ENCODE measurements around the gene RAI1. TPM values are rescaled to one million over a fixed set of nuclear protein-coding genes. Genes with fewer than 3 reads are reported as not detected.

The RAI1 gene
- total and polyA plus RNA-seq, 2 experiments from 2014 or later: 0.87 to 0.89 TPM

DNA sequence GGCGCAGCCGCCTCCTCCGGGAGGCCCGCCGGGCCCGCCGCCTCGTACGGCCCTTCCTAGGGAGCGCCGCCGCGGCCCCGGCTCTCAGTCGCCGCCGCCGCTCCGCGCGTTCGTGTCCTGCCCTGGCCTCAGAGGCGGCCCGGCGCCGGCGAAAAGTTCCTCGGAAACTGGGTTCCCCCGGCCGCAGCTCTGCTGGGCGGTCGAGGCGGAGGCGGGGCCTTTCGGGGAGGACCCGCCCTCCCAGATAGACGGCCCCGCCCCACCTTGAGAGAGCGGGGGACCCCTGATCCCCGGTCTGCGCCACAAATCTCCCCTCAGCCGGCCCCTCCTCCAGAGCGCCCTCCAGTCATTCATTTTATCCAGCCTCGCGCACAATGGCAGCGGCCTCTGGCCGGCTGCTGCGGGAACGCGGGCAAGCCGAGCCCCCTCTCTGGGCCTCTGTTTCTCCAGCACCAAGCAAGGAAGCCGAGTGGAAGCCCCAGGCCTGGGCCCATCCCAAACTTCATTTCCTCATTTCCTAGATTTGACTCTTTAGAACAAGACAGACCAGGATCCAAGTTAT is 155.6 kb downstream of the RAI1 start, which contains the start of gene SREBF1:
Gene SREBF1 (minus strand): TSS at position 169 of the 562 bp plus-strand sequence. CDS start 169 bp downstream, outside the sequence.
- peak; percentile 50 for ATAC-seq
- peak within 1 kb of the TSS; percentile 97 for H3K4me3 ChIP-seq
- Mint-ChIP-seq H3K4me1 (peaks cover 67% of the 10 kb centered on the region), H3K27ac (peak within 1 kb of the TSS; percentile 99), H3K27me3 (ENCODE audit: insufficient read depth, low read depth, poor library complexity) (peaks cover 34% of the 10 kb centered on the region), H3K36me3 (ENCODE audit: low read depth) (peaks cover 30% of the 10 kb centered on the region), H3K9me3 (no peaks in the 10 kb centered on the region), H3K4me3 (peak within 1 kb of the TSS; percentile 80)
- H3K9me2 ChIP-seq (ENCODE audit: insufficient read depth): no peaks in the 10 kb centered on the region
- H3K79me2 ChIP-seq (replicated peaks; ENCODE audit: insufficient read depth): peaks cover 42% of the 10 kb centered on the region
- peaks cover 38% of the 10 kb centered on the region for H4K20me1 ChIP-seq (replicated peaks; ENCODE audit: insufficient read depth)
- peaks cover 26% of the 10 kb centered on the region for H3F3A ChIP-seq (replicated peaks; ENCODE audit: low read depth)
- peak; percentile 95 for DNase-seq (ENCODE audit: low spot score)
- H3K27ac ChIP-seq (ENCODE audit: low read depth): peak within 1 kb of the TSS; percentile 98
- H3K4me1 ChIP-seq (ENCODE audit: insufficient read depth): peaks cover 57% of the 10 kb centered on the region
- peak within 1 kb of the TSS; percentile 93 for H3K4me2 ChIP-seq
- no peak for TF ChIP-seq ZNF114 (CRISPR knock-in tag; IDR thresholded peaks at IDR 0.05)
- no peak for TF ChIP-seq JUNB (IDR thresholded peaks at IDR 0.05; ENCODE audit: unreplicated experiment)
- TF ChIP-seq, protein P1, sequence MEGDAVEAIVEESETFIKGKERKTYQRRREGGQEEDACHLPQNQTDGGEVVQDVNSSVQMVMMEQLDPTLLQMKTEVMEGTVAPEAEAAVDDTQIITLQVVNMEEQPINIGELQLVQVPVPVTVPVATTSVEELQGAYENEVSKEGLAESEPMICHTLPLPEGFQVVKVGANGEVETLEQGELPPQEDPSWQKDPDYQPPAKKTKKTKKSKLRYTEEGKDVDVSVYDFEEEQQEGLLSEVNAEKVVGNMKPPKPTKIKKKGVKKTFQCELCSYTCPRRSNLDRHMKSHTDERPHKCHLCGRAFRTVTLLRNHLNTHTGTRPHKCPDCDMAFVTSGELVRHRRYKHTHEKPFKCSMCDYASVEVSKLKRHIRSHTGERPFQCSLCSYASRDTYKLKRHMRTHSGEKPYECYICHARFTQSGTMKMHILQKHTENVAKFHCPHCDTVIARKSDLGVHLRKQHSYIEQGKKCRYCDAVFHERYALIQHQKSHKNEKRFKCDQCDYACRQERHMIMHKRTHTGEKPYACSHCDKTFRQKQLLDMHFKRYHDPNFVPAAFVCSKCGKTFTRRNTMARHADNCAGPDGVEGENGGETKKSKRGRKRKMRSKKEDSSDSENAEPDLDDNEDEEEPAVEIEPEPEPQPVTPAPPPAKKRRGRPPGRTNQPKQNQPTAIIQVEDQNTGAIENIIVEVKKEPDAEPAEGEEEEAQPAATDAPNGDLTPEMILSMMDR (conservative IDR thresholded peaks at IDR 0.05; ENCODE audit: low read depth in 2 of 2): no peak
- TF ChIP-seq NANOG (IDR thresholded peaks at IDR 0.05; ENCODE audit: borderline replicate concordance): no peak
- peak; percentile 71 for TF ChIP-seq ZNF331 (CRISPR knock-in tag; IDR thresholded peaks at IDR 0.05; ENCODE audit: low read depth)
- H3K36me3 ChIP-seq (ENCODE audit: insufficient read depth): no peaks in the 10 kb centered on the region
- no peaks in the 10 kb centered on the region for H3K27me3 ChIP-seq (ENCODE audit: insufficient read depth)
- H2AFZ ChIP-seq: no peak within 1 kb of the TSS

DNA sequence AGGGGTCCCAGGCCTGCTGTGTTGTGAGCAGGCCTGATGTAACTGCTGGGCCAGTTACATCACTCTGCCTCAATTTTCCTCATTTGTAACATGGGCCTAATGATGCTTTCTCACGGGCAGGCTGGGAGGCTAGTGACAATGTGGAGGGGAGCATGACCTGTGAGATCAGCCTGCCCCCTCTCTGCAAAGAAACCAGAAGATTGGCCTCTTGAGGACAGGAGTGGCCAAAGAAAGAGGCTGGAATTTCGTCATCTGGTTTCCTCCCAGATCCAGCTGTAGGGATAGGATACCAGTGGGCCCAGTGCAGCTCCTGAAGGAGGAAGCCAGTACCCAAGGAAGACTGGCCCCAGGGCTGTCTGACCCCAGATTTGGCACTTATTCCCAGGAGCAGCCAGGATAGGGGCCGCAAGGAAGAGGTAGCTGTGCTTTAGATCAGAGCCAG is 156.1 kb downstream of the RAI1 start:
- H3K36me3 ChIP-seq (ENCODE audit: insufficient read depth): no peaks in the 10 kb centered on the region
- peak overlapping the region; percentile 99 for H3K27ac Mint-ChIP-seq
- peaks cover 25% of the 10 kb centered on the region for H3K36me3 Mint-ChIP-seq (ENCODE audit: low read depth)
- no peak; the same call in 1 of the 3 replicates for ATAC-seq
- H3K79me2 ChIP-seq (replicated peaks; ENCODE audit: insufficient read depth): peaks cover 36% of the 10 kb centered on the region
- peak overlapping the region; percentile 80 for H3K4me3 Mint-ChIP-seq
- H3K4me3 ChIP-seq: peak overlapping the region; percentile 97
- peaks cover 26% of the 10 kb centered on the region for H3F3A ChIP-seq (replicated peaks; ENCODE audit: low read depth)
- H3K9me2 ChIP-seq (ENCODE audit: insufficient read depth): no peaks in the 10 kb centered on the region
- no peaks in the 10 kb centered on the region for H3K27me3 ChIP-seq (ENCODE audit: insufficient read depth)
- H3K27ac ChIP-seq (ENCODE audit: low read depth): peak overlapping the region; percentile 98
- no peak overlapping the region for H2AFZ ChIP-seq
- peak overlapping the region; percentile 93 for H3K4me2 ChIP-seq
- peaks cover 57% of the 10 kb centered on the region for H3K4me1 ChIP-seq (ENCODE audit: insufficient read depth)
- peaks cover 66% of the 10 kb centered on the region for H3K4me1 Mint-ChIP-seq
- H3K27me3 Mint-ChIP-seq (ENCODE audit: insufficient read depth, low read depth, poor library complexity): peaks cover 36% of the 10 kb centered on the region
- no peaks in the 10 kb centered on the region for H3K9me3 Mint-ChIP-seq
- H4K20me1 ChIP-seq (replicated peaks; ENCODE audit: insufficient read depth): peaks cover 33% of the 10 kb centered on the region
- DNase-seq (ENCODE audit: low spot score): peak; percentile 75
- TF ChIP-seq, protein P2, sequence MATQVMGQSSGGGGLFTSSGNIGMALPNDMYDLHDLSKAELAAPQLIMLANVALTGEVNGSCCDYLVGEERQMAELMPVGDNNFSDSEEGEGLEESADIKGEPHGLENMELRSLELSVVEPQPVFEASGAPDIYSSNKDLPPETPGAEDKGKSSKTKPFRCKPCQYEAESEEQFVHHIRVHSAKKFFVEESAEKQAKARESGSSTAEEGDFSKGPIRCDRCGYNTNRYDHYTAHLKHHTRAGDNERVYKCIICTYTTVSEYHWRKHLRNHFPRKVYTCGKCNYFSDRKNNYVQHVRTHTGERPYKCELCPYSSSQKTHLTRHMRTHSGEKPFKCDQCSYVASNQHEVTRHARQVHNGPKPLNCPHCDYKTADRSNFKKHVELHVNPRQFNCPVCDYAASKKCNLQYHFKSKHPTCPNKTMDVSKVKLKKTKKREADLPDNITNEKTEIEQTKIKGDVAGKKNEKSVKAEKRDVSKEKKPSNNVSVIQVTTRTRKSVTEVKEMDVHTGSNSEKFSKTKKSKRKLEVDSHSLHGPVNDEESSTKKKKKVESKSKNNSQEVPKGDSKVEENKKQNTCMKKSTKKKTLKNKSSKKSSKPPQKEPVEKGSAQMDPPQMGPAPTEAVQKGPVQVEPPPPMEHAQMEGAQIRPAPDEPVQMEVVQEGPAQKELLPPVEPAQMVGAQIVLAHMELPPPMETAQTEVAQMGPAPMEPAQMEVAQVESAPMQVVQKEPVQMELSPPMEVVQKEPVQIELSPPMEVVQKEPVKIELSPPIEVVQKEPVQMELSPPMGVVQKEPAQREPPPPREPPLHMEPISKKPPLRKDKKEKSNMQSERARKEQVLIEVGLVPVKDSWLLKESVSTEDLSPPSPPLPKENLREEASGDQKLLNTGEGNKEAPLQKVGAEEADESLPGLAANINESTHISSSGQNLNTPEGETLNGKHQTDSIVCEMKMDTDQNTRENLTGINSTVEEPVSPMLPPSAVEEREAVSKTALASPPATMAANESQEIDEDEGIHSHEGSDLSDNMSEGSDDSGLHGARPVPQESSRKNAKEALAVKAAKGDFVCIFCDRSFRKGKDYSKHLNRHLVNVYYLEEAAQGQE (IDR thresholded peaks at IDR 0.05; ENCODE audit: unreplicated experiment): no peak
- TF ChIP-seq EZH2 (IDR thresholded peaks at IDR 0.05; ENCODE audit: low read depth, unreplicated experiment) (no peak), CREB1 (CRISPR knock-in tag; IDR thresholded peaks at IDR 0.05; ENCODE audit: low read depth) (0 out of 2 replicates have a peak, but pooled peaks have one; percentile 3), EZH2phosphoT487 (IDR thresholded peaks at IDR 0.05; ENCODE audit: unreplicated experiment) (no peak), ZNF331 (CRISPR knock-in tag; IDR thresholded peaks at IDR 0.05; ENCODE audit: low read depth) (no peak), NANOG (IDR thresholded peaks at IDR 0.05; ENCODE audit: borderline replicate concordance) (no peak), ZNF114 (CRISPR knock-in tag; IDR thresholded peaks at IDR 0.05) (no peak), JUNB (IDR thresholded peaks at IDR 0.05; ENCODE audit: unreplicated experiment) (no peak)
- TF ChIP-seq, protein P3, sequence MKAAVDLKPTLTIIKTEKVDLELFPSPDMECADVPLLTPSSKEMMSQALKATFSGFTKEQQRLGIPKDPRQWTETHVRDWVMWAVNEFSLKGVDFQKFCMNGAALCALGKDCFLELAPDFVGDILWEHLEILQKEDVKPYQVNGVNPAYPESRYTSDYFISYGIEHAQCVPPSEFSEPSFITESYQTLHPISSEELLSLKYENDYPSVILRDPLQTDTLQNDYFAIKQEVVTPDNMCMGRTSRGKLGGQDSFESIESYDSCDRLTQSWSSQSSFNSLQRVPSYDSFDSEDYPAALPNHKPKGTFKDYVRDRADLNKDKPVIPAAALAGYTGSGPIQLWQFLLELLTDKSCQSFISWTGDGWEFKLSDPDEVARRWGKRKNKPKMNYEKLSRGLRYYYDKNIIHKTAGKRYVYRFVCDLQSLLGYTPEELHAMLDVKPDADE (IDR thresholded peaks at IDR 0.05): no peak

Measured in GM23338 (cell line).